ENCODE measurements around the gene MMP17. TPM values are rescaled to one million over a fixed set of nuclear protein-coding genes. Genes with fewer than 3 reads are reported as not detected.
"Not testable (repeated sequence)": the region's sequence is repeated elsewhere in the genome, so short reads cannot be mapped to it uniquely, and the experiment has no call there.

Gene MMP17
- polyA plus RNA-seq, 12 donors, result 2.7 to 22.6 (median 4.6) TPM; not detected in 1

DNA sequence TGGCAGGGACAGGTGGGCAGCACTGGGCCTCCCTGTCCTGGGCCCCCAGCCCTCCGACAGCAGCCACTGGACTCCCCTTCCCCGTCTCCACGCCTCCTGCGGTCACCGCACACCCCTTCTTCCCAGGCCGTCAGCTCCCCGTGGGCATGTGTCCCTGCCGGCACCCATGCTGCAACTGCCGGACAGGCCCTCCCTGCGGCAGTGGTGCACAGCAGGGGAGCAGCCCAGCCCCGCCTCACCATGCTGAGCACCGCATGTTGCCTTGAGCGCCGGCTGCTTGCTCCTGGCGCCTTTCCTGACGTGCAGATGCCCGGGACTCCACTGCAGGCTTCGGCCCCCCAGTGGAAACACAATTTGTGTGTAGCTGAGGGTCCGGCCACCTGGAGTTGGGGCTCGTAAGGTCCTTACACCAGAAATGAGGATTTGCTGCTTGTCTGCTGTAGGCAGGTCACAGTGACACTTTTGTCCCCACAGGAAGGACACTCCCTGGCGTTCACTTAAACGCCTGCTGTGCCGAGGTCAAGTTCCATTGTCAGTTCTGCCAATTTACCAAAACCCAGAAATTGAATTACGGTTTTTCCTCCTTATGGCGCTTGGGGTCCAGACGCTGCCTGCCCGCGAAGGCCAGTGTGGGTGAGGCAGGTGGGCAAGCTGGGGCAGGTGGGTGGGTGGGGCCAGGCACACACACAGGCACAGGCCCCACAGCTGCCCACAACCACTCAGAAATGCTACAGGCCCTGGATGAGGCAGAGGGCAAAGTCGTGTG, 28.2 kb upstream of the MMP17 start:
- no peak for DNase-seq

DNA sequence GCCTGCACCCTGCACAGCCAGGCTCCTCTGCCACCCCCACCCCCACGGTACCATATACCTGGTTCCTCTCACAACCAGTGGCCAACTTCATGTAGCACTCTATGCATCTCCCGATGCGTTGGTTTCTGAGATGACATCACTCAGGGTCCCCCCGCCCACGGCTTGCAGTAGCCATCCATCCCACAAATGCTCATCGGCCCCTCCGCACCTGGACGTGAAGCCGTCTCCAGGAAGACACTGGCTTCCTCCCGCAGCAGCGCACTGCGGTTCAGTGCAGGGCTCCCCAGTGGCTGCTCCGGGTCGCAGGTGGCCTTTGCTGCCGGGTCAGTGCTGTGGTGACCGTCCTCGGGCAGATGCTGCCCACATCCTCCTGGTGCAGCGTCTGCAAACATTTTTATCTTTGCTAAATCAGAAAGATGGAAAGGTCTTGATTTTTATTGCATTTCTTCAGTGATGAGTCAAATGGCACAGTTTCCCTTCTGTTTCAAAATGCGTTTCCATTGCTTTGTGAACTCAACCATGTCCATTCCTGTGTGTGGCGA, 27.5 kb upstream of the MMP17 start:
- no peak for DNase-seq

DNA sequence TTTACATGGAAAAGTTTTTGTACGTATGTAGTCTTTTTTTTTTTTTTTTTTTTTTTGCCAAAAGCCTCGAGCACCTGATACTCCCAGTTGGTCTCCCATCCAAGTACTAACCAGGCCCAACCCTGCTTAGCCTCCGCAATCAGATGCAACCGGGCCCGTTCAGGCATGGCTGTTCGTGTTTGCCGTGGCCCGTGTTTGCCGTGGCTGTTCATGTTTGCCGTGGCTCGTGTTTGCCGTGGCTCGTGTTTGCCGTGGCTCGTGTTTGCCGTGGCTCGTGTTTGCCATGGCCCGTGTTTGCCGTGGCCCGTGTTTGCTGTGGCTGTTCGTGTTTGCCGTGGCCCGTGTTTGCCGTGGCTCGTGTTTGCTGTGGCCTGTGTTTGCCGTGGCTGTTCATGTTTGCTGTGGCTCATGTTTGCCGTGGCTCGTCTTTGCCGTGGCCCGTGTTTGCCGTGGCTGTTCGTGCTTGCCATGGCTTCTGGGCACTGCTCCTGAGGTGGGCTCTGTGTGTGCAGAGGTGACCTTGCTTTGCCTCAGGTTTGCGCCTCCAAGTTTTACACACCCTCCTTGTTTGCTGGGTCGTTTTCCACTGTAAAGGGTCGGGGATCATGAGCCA, 26.8 kb upstream of the MMP17 start:
- no peak for DNase-seq

DNA sequence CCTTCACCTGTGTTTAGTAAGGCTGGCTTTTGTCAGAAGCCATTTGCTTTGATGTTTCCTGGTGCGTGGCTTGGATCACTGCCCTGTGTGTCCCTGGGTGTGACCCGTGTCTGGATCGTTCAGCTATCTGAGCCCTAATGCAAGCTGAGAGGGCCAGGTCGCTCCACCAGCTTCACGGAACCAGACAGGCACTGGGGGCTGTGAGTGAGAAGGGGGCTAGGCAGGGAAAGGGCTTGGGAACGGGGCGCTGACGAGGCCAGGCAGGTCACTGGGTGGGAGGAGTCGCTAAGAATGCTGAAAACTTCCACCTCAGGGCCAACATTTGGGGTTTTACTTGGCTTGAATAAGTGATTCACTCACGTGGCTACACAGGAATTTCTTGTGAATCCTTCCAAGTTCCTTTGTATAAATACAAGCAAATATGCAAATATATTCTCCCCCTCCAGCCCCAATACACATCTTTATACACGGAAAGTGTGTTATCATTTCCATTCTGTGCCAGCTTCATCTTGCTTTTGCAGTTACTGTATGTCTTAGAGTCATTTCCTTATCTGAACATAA, 24.2 kb upstream of the MMP17 start:
- DNase-seq, result no peak

DNA sequence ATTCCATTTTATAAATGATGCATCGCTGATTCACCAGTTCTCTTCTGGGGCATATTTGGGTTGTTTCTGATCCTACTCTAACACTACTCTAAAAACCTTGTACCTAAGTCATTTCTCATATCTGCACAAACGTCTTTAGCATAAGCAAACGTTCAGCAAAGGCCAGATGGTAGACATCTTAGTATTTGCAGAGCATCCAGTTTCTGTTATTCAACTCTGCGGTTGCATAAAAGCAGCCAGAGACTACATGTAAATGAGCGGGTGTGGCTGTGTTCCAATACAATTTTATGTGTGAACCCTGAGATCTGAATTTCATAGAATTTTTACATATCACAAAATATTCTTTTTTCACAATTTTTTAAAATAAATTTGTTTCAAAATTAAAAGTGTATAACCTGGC, 22.8 kb upstream of the MMP17 start:
- no peak for DNase-seq

DNA sequence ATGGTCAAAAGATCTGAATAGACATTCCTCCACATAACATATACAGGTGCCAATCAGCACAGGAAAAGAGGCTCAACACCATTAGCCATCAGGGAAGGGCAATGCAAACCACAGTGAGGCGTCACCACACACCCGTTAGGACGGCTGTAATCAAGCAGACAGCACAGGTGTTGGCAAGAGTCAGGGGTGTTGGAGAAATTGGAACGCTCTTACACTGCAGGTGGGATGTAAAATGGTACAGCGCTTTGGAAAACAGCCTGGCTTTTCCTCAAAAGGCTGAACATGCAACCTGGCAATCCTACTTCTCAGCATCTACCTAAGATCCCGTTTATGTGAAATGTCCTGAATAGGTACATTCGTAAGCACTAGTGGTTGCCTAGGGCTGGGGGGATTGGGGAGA, 21.5 kb upstream of the MMP17 start:
- no peak for DNase-seq

DNA sequence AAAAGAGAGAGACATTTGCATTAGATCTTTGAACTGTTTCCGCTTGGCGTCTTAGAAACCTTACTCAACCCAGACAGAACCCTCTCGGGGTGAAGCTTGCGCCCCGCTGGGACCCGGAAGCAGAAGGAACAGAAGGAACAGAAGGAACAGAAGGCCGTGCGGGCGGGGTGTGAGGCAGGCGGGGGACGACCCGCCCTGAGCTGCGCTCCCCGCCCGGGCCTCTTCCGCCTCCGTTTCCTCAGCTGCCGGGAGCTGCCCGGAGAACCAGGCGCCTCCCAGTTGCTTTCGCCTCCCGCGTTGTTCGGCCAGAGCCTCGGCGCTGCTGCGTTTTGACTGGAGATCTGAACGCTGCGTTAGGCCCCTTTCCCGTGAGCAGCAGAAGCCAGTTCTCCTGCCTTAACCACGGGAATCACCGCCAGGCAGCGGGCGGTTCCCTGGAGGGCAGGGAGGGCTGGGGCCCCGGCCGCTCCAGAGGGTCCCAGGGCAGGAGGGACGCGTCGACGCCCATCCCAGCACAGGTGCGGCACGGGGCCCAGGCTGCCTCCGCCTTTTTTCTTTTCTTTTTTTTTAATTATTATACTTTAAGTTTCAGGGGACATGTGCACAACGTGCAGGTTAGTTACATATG, 19.3 kb upstream of the MMP17 start:
- no peak for DNase-seq

DNA sequence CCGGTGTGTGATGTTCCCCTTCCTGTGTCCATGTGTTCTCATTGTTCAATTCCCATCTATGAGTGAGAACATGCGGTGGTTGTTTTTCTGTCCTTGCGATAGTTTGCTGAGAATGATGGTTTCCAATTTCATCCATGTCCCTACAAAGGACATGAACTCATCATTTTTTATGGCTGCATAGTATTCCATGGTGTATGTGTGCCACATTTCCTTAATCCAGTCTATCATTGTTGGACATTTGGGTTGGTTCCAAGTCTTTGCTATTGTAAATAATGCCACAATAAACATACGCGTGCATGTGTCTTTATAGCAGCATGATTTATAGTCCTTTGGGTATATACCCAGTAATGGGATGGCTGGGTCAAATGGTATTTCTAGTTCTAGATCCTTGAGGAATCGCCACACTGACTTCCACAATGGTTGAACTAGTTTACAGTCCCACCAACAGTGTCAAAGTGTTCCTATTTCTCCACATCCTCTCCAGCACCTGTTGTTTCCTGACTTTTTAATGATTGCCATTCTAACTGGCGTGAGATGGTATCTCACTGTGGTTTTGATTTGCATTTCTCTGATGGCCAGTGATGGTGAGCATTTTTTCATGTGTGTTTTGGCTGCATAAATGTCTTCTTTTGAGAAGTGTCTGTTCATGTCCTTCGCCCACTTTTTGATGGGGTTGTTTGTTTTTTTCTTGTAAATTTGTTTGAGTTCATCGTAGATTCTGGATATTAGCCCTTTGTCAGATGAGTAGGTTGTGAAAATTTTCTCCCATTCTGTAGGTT, 18.5 kb upstream of the MMP17 start:
- DNase-seq, result not testable (repeated sequence)

DNA sequence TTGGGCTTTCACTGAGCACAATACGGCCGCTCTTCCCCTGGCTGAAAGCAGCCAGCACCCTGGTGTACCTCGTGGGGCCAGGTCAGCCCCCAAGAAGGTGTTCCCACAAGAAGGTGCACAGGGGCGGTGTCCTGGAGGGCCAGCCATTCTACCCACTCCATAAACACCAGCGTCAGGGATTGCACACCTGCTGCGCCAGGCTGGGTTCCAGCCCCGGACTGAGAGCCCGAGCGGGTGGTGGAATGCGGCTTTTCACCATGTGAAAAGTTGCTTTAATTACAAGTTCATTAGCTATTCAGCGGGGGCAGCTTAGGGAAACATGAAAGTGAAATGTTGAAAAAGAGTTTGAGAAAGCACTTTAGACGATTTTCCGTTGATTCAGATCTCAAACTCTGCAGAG, 17.5 kb upstream of the MMP17 start:
- DNase-seq, result no peak

DNA sequence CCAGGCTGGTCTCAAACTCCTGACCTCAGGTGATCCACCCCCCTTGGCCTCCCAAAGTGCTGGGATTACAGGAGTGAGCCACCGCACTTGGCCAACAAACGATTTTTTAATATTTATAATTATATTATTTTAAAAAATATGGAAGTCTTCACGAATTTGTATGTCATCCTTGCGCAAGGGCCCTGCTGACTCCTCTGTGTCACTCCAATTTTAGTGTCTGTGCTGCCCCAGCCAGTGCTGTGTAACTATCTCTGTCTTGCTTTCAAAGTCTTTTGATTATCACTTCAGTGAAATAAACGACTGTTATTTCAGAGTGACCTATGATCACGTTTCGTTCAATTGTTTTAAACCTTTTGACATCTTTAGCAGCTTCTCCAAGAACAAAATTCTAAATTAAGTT, 13.1 kb upstream of the MMP17 start:
- DNase-seq, result no peak

DNA sequence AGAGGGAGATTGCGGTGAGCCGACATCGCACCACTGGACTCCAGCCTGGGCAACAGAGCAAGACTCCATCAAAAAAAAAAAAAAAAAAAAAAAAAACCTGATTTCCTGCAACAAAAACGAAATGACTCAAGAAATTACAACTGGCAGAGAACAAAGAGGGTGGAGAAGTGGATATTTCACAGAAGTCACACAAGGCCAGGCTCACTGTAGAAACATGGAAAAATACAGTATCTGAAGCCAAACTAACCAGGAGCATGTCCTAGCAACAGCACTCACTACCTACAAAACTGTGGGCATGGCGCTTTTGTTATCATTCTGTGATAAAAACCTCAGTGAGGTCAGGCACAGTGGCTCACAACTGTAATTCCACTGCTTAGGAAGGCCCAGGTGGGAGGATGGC, 11.7 kb upstream of the MMP17 start:
- no peak for DNase-seq

DNA sequence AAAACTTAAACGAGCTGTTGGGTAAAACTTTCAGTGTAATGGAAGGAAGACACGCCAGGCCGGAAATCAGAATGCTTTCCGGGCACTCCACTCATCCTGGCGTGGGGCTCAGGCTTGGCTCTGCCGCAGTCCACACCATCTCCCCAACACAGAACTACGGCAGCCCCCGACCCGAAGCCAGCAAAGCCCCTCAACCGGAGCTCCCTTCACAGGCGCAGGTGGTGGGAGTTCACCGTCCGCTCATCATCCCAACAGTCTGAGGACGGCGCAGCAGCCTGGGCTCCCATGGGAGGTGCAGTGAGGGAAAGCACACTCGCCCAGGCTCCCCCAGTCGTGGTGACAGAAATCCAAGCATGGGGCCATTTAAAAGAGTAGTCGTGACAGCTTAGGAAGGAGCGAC, 11.0 kb upstream of the MMP17 start:
- no peak for DNase-seq

DNA sequence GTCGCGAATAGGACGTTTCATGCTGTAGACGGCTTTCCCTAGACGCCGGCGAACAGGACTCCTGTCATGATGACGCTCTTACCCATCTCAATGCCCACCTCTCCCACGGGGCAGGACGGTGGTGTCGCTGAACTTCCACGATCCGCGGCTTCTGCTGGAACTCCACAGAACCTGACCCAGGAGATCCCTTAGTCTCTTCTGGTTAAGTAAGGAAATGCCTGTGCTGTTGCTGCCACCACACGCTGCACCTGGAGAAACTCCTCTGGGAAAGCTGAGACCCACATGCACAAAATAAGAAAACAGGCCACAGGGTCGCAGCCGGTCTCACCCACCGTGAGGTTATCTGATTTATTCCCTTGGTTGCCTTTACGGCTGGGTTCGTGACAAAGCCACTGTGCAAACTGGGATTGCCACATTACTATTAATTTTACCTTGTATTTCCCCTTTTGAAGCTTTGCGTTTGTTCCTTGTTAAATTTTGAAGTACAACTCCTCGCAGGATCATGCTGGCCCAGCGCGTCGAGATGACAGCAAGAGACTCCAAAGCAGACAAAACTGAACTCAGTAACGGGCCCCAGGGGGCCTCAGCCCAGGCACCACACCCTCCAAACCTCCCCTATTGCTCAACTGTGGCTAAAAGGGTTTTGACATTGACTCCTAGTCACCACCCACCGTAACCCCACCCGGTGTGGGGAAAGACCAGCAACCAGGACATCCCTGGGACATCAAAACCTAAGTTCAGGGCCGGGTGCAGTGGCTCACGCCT, 9.2 kb upstream of the MMP17 start:
- DNase-seq, result no peak

DNA sequence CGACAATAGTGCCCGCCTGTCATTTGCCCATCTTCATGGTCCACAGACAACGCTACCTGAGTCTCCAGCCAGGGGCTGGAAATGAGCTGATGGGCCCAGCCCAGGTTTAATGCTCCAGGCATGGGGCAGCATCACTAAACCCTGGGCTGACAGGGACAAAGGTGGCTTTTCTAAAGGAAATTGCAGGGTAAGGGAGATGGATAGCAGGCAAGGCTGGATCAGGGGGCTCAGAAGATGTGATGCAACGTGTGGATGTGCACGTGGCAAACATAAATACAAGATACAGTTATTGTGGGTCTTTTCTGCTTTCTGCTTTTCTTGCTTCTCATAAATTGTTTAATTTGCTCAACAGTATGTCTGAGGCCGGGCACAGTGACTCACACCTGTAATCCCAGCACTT, 3.7 kb upstream of the MMP17 start:
- no peak for DNase-seq

DNA sequence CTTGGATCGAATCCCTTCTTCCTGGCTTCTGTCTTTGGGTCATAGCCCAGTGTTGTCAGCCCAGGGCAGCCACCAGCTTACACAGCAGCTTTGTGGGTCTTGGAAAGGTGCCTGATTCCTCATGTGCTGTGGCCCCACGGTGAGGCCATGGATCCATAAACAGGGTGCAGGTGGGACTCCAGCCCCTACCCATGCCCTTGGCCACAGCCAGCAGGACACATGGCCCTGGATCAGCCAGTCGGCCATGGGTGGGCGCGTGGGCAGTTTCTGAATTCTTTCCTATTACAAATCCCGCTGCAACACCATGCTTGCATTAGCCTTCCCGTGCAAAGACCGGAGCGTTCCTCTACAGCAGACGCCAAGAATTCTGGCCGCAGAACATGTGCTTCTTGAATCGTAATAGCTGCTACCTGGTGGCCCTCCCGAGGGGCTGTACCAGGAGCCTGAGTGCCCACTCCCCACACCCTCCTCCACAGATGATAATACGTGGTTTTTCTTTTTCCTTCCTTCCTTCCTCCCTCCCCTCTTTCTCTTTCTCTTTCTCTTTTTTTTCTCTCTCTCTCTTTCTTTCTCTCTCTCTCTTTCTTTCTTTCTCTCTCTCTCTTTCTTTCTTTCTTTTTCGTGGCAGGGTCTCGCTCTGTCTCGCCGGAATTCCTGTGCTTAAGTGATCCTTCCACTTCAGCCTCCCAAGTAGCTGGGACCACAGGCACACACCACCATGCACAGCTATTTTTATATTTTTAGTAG, 2.9 kb upstream of the MMP17 start:
- no peak for DNase-seq

DNA sequence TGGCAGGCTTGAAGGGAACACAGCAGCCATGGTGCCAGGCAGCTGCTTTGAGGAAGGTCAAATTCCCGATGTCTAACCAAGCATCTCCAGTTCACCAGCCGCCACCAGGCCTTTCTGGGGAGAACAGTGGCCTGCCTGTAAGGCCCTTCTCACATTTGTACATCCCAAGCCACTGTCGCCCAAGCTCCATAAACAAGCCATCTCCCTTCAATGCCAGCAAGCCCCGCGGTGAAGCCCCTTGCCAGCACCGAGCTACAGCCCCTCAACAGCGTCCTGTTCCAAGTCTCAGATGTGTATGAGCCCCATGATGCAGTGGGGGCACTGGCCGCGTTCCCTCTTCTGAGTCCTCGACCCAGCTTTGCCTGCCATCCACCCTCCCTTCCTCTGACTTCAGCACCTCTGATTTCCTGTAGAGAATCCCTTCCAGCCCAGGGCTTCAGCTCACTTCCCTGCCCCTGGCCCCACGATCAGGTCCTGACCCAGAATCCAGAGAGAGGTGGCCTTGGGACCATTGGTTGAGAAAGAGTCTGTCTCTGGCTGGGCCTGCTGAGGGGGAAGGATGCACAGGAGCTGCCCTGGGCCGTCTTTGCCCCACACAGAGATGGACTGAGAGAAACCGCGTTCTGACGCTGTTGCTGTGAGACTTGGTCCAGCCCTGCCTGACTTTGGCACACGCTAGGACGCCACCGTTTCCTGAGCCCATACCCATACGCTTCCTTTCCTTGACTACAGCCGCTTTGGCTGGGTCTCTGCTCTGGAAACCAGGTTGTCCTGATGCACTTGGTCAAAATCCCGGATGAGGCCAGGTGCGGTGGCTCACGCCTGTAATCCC, 1.9 kb upstream of the MMP17 start:
- DNase-seq, result no peak

DNA sequence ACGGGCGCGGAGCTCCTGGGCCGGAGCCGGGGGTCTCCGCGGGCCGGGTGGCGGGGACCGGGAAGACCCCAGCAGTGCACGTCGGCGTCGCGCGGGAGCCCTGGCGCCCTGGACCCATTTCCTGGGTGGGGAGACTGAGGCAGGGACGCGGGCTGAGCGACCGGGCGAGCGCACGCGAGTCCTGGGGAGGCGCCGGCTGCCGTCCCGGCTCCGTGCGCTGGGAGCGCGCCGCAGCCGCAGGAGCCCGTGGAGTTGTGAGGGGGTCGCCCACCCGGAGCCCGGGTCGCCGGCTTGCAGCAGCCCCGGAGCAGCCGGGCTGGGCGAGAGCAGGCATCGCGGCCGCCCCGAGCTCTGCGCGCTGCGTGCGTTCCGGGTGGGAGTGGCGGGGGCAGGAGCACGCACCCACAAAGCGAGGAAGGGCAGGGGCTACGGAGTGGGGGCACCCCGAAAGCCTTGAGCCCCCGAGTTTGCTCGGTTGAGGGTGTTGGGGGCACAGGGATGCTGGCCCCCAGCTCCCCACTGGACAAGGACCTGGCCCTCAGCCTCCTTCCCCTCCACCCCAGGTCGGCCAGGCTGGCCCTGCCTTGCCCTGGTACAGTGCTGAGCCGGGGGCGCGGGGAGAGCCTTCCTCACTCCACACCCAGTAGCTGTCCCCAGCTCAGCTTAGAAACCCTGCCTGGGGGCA, 620 bp downstream of the MMP17 start:
- no peak for DNase-seq

DNA sequence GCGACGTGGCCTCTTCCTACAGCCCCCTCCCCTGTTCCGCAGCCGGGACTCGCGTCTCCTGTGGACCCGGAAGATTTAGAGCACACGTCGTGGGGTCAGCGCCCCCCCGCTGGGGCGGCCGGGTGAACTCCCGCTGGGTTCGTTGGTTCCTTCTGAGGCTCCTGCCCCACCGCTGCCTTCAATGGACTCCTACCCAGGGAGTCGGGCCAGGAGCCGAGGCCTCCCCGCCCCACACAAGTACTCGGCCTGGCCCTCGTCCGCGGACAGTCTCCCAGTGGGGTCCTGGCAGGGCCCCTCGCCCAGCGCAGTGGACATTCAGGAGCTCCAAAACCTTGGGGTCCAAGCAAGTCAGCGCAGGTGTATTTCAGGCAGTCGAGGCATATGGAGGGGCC, 1.2 kb downstream of the MMP17 start:
- no peak for DNase-seq

DNA sequence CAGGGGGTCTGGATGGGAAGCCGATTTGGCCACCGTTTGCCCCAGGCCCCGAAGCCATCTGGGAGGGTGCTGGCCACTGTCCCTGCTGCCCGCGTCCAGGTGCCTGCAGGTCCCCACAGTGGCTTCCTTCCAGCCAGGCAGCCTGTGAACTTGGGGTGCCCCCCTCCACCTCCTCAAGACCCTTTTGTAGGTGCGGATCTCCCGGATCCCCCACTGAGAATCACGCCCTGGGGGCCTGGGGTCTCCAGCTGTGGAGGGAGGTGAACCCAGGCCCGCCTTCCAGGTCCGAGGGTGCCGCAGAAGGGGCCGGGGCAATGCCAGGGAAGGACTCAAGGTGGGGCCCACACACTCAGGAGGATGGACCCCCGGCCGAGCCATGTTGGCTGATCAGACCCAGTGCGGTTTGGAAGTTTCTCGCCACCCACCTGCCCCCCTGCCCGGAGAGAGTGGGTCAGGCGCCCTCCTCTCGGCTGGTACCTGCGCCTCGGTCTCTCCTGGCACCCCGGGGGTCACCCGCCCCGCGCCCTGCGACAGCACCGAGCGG, 1.7 kb downstream of the MMP17 start:
- no peak for DNase-seq
